Keratinocyte (primary cell): ENCODE measurements around the gene PPIG.

Experiments
- CTCF ChIP-seq, 3 experiments: IDR thresholded peaks in 1 of 3; conservative IDR thresholded peaks in 1 of 3; optimal IDR thresholded peaks in 1 of 3; 2 replicates in 2 of 3; 3 replicates in 1 of 3; pipeline versions ENCODE3 to v1.5.1; 2011; ENCODE audit warnings: low read length in 3 of 3, mild to moderate bottlenecking in 3 of 3, moderate library complexity in 2 of 3, control low read depth in 1 of 3, inconsistent platforms in 1 of 3; ENCODE audit not compliant: insufficient read depth in 2 of 3; ENCODE audit errors: extremely low read depth in 1 of 3
- EZH2 ChIP-seq: IDR thresholded peaks from one replicate; pipeline ENCODE4 v1.6.1; 2012; ENCODE audit warnings: inconsistent platforms, mild to moderate bottlenecking, low read length, moderate library complexity

GRCh38 chr2:169579044-169579443, 5.1 kb upstream of the PPIG start:
- TF ChIP-seq CTCF (optimal IDR thresholded peaks at IDR 0.05 in 1 of 3, IDR thresholded peaks at IDR 0.05 in 1 of 3, conservative IDR thresholded peaks at IDR 0.05 in 1 of 3; ENCODE audit: extremely low read depth in 1 of 3, insufficient read depth in 2 of 3, low read length in 3 of 3) (no peak), EZH2 (no peak)
